Skin epidermis (tissue), 12 donors: ENCODE data around the gene IRF7.

ENCODE experiments used
- H3K27ac ChIP-seq, 21 experiments: fragments of 200-600 bp; sonication (generic) in 11 of 21; one replicate each; pipeline ENCODE4 v1.5.0; 2020; ENCODE audit warnings: mild to moderate bottlenecking in 3 of 21, inconsistent platforms in 2 of 21, moderate library complexity in 2 of 21
- H3K4me3 ChIP-seq, 7 experiments: fragments of 200-600 bp; sonication (generic) in 2 of 7; one replicate each; pipeline ENCODE4 v1.5.0; 2020; ENCODE audit warnings: inconsistent platforms in 2 of 7, mild to moderate bottlenecking in 2 of 7, moderate library complexity in 1 of 7

The IRF7 gene

DNA sequence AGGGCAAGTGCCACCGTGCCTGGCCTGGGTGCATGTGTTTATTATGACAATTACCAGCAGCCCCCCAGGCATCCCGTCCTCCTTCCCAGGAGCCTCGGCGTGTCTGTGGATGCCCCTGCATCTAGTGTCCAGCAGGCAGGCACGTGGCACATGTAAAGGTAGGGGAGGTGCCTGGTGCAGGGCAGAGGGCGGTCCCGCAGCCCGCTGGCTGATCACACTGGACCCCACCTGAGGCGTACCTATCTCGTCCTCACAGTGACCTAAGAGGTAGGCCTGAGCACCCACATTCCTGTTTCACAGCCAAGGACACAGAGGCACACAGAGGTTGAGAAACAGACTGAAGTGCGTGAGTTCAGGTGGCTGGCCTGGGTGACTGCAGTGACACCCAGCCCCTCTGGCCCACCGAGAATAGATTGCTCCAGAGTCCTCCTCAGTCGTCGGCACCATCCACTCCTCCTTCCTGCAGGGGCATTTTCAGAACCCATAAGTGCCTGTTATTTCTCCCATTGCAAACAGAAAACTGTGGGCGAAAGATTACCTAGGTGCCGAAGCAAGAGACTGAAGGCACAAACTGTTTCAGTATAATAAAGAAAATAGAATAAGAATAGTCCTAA is 42.5 kb downstream of the IRF7 start:
- H3K27ac ChIP-seq: no peak overlapping the region

DNA sequence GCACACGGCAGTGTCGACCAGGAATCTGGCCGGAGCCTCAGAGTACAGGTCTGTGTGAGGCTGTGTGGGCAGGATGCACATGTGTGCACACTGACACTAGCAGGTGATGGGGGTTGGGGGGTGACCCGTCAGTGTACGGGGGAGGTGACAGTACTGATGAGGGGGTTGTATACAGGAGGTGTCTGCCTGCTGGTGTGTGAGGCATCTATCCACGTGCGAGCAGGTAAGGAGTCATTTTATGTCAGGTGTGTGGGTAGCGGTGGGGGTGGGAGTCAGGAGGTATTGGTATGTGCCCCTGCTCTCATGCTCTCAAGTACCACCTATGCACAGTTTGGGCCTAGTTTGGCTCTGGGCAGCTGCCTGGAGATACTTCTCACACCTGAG is 44.0 kb downstream of the IRF7 start:
- no peak overlapping the region for H3K4me3 ChIP-seq
- H3K27ac ChIP-seq: no peak overlapping the region

More for the DNA sequence above, 42.5 kb downstream of the IRF7 start:
- no peak overlapping the region for H3K4me3 ChIP-seq

DNA sequence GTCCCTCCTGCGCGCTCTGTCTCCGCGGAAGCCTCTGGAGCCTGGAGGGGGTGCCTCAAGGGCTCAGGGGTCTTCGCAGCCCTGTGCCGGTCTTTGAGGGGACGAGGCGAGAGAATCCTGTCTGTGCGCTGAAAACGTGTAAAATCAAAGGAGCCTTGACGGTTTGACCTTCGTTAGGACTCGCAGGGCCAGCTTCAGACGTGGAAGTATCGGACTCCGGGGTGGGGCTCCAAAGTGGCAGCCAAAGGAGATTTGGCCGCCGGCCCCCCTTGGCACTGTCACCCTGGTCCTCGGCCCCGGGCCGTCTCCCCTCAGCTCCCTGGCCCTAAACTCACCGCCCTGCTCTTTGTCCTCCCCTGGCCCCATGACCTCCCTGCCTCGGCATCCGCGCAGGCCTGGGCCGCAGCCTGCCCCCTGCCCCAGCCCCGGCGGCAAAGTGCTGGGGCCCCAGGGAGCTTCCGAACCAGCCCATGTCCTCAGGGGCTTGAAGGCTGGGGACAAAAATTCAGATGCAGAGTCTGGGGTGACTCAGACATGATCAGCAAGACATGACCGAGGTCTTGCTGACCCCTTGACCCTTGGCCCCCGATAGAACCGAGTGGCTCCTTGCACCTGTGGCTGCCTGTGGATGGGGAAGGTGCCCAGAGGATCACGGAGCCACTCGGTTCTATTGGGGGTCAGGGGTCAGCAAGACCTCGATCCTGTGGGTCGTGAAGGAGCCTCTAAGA is 46.4 kb downstream of the IRF7 start:
- peak overlapping the region; percentile 46 to 73 (median 54) for H3K4me3 ChIP-seq
- H3K27ac ChIP-seq: peak overlapping the region; percentile 75 to 97 (median 90)

DNA sequence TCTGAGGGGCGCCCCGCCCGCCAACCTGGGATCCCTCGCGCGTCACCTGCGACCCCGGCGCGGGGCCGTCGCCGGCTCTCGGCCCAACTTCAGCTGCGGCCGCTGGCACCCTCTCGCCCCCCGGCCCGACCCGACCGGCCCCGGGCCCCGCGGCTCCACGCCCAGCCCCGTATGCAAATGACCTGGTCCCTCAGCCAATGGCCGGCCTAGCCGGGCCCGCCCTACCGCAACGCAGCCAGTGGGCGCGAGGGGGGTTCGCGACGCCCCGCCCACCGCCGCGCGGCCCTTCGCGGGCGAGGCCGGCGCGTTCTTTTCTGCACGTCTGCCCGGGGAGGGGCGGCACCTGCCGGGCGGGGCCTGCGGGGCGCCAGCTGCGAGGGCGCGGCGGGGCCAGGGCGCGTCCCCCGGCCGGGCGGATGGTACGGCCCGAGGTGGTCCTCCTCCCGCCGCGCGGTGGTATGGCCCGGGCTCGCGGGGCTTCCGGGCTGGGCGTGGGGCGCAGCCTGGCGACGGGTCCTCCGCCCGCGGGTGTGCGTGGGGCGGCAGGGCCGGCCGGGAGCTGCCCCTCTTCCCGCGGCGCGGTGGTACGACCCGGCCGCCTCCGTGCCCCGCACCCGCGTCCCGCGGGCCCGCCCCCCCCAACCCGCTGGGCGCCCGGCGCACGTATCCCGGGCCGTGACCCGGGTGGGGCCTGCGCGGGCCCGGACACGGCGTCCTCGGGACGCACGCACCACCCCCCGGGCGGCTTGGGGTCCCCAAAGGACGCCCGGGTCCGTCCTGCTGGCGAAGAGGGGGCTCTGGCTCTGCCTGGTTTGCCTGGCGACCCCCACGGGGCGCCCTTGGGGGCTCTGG is 47.2 kb downstream of the IRF7 start:
- H3K4me3 ChIP-seq: peak overlapping the region; percentile 46 to 73 (median 54)
- peak overlapping the region; percentile 75 to 97 (median 91) for H3K27ac ChIP-seq

DNA sequence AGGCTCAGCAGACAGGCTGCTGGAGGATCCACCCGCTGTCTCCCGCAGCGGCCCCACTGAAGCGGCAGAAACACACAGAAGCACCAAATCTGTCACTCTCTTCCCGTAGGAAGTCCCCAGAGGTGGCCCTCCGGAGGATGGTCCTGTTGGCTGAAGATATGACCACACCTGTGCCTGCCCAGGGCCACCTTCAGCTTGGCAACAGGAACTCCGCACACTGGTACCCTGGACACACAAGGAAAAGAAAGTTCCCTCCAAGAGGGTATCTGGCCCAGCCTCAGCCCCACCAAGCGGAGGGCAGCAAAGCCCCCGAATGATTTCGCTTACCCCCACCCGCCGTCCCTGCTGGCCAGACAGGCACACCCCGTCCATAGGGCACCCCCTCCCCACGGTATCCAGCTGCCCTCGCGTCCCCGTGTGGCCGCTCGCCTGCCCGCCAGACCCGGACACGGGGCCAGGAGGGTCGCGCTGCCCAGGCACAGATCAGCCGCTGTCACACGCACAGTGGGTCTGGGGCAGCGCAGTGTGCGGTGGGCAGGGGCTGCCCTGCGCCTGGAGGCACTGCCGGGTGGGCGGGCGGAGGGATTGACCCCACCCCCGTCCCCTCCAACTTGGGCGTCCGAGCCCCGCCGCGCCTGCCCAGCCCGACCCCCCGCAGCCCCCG is 48.0 kb downstream of the IRF7 start:
- Histone ChIP-seq H3K27ac (peak overlapping the region in 20 of 21 experiments; percentile 52 to 97 (median 88)), H3K4me3 (peak overlapping the region; percentile 33 to 73 (median 54))

DNA sequence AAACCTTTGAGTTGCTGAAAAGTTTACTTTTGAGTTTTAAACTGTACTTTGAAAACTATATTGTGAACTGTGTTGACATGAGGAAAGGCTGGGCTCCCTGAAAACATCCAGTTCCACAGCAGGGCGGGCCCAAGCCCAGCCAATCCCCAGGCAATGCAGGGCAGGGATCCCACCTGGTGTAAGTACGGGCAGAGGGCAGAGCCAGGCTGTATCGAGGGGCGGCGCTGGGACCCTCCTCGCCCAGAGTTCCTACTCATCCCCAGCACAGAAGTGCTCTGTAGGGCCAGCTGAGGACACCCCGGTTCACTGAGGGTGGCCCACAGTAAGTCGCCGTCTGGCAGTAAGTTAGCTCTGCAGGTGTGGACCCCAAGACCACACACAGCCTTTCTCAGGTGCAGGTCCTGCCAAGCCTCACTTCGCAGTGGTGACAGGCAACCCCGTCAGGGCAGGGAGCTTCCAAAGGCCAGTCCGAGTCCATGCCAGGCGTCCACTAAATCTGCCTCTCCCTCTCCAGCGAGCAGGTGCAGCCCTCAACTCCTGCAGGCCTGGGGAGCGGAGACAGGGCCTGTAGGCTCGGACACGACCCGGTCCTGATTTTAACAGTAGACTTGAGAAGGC is 48.6 kb downstream of the IRF7 start:
- Histone ChIP-seq H3K4me3 (peak overlapping the region in 6 of 7 experiments; percentile 33 to 73 (median 52)), H3K27ac (peak overlapping the region in 16 of 21 experiments; percentile 67 to 97 (median 90))

DNA sequence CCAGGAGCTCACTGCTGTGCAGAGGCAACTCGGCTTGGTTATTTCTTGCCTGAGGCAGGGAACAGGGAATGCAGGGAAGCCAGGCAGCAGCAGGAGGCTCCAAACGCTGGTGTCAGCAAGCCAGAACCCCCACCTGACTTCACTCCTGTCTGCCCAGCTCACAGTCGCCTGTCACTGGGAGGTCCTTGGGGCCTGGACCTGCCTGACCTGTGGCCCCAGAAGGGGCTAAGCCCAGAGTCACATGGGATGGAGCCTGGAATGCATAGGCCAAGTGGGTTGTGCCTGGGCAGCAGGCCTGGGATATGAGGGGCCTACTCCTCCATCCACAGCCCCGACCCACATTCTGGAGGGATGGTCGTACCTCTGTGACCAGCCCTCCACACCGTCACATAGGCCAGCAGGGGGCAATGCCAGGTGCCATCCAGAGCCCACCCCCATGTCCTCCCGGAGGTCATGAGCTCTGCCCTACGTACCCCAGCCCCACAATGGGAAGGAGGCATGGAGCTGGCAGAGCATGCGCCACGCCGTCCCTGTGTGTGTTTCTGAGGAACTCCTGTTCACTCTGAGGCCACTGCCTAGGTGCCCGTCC is 49.7 kb downstream of the IRF7 start:
- H3K27ac ChIP-seq: peak overlapping the region in 1 of 21 experiments; percentile 29
- no peak overlapping the region for H3K4me3 ChIP-seq

DNA sequence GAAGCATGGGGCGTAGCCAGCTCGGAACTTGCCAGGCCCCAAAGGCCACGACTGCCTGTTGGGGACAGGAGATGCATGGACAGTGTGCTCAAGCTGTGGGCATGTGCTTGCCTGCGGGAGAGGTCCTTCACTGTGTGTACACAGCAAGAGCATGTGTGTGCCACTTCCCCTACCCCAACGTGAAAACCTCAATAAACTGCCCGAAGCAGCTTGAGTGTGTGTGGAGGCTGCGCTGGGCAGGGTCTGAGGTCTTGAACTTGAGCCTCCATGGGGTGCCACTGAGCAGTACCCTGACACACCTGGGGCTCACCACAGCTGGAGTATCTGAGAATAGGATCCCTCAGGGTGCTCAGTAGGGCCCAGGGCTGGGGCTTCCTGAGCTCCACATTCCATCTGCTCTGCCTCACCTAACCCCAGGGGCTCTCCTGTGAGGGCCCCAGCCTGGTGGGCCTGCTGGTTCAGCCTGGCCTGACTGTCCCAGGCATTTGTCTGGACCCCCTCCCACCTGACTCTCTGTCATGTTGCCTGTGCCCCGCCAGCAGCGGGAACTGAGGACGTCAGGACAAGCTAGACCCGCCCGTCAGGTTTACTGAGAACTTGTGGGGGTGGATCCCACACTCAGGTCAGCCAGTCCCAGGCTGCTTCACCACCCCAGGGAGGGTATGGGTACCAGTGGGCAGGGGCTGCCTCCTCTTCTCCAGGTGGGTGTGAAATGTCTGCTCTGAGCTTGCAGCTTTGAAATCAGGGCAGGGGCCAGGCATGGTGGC is 51.8 kb downstream of the IRF7 start:
- Histone ChIP-seq H3K27ac (peak overlapping the region in 5 of 21 experiments; percentile 11 to 61 (median 54)), H3K4me3 (no peak overlapping the region)

DNA sequence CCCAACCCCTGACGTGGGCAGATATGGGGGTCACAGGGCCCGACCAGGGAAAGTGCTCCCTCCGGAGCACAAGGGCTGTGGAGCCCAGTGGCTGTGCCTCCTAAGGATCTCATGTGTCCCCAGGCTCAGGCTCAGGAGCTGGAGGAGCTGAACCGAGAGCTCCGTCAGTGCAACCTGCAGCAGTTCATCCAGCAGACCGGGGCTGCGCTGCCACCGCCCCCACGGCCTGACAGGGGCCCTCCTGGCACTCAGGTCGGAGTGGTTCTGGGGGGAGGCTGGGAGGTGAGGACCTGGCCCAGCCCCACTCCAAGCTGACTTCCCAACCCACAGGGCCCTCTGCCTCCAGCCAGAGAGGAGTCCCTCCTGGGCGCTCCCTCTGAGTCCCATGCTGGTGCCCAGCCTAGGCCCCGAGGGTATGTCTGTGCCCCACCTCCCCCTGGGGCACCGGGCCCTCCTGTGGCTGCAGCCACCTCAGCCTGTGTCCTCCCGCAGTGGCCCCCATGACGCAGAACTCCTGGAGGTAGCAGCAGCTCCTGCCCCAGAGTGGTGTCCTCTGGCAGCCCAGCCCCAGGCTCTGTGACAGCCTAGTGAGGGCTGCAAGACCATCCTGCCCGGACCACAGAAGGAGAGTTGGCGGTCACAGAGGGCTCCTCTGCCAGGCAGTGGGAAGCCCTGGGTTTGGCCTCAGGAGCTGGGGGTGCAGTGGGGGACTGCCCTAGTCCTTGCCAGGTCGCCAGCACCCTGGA is 52.5 kb downstream of the IRF7 start:
- H3K4me3 ChIP-seq: no peak overlapping the region
- peak overlapping the region in 5 of 21 experiments; percentile 11 to 61 (median 54) for H3K27ac ChIP-seq
